ENCODE results near the gene RNF133. TPM values are rescaled to one million over a fixed set of nuclear protein-coding genes. Genes with fewer than 3 reads are reported as not detected.
A peak's percentile ranks its signal among the peaks of the same experiment; 100 is the strongest.

RNF133 gene, protein sequence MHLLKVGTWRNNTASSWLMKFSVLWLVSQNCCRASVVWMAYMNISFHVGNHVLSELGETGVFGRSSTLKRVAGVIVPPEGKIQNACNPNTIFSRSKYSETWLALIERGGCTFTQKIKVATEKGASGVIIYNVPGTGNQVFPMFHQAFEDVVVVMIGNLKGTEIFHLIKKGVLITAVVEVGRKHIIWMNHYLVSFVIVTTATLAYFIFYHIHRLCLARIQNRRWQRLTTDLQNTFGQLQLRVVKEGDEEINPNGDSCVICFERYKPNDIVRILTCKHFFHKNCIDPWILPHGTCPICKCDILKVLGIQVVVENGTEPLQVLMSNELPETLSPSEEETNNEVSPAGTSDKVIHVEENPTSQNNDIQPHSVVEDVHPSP
- 0.20 TPM for total RNA-seq (2021; ENCODE audit: unreplicated experiment)
- 0.05 TPM in 1 of 2 replicates, not detected in the other for polyA plus RNA-seq (2012)
- Bru-seq, nascent RNA = percentile 58 among the genes with signal in this experiment
- BruChase-seq, experiment 1, labeled RNA remaining after a 6-hour chase = percentile 31 among the genes with signal in this experiment
- percentile 43 among the genes with signal in this experiment for BruChase-seq, experiment 2, labeled RNA remaining after a 2-hour chase
- long read RNA-seq = 0 reads

- intact Hi-C loops (cut with micrococcal nuclease) = no loop called here
- H2AFZ ChIP-seq (ENCODE audit: low read depth, low read length, poor library complexity, severe bottlenecking) = no peak within 1 kb of the TSS
- no peaks in the 10 kb centered on the region for H3K27me3 ChIP-seq (ENCODE audit: insufficient read depth, low read length)
- H3K27ac ChIP-seq (ENCODE audit: low read depth, low read length) = no peak within 1 kb of the TSS
- no peak within 1 kb of the TSS for H3K4me3 ChIP-seq (replicated peaks in 1 of 2; ENCODE audit: low read depth in 1 of 2, low read length in 2 of 2)
- no peaks in the 10 kb centered on the region for H3K79me2 ChIP-seq (ENCODE audit: insufficient read depth, low read length)
- ATAC-seq = no peak
- H3K9me2 ChIP-seq (ENCODE audit: insufficient read depth) = no peaks in the 10 kb centered on the region
- TF ChIP-seq SIN3A (IDR thresholded peaks at IDR 0.05; ENCODE audit: low read depth) = no peak
- no peaks in the 10 kb centered on the region for H3K9me3 ChIP-seq (ENCODE audit: control insufficient read depth in 1 of 2, insufficient read depth in 1 of 2, low read depth in 1 of 2, low read length in 2 of 2)
- no peaks in the 10 kb centered on the region for H3K4me1 ChIP-seq (ENCODE audit: control insufficient read depth in 1 of 2, insufficient read depth in 2 of 2, low read length in 2 of 2)
- no peak for DNase-seq (ENCODE audit: low read depth, low spot score)
- no peak within 1 kb of the TSS for H3K4me2 ChIP-seq (ENCODE audit: low read length)
- no peaks in the 10 kb centered on the region for H3K36me3 ChIP-seq (ENCODE audit: control insufficient read depth in 1 of 2, insufficient read depth in 2 of 2, low read length in 2 of 2)
- ChIA-PET CTCF (no interaction called here), RAD21 (ENCODE audit: low non-redundant PET in 1 of 2, low total read pairs in 2 of 2, uncharacterized antibody in 2 of 2, unreplicated experiment in 2 of 2) (no interaction called here), POLR2A (no interaction called here)
- no peaks in the 10 kb centered on the region for H4K20me1 ChIP-seq (ENCODE audit: insufficient read depth)
- no TSS peak for BruUV-seq (replicated peaks)
- H3K9ac ChIP-seq (ENCODE audit: low read length) = no peak within 1 kb of the TSS
These were observed at the start of gene RNF133 for GRCh38 chr7:122699017-122699416. RNF133 (minus strand) TSS chr7:122699117; CDS start chr7:122698918, 199 bp downstream.

- DNase-seq (ENCODE audit: low read depth, low spot score) (no peak), ATAC-seq (no peak)
- Histone ChIP-seq H3K4me1 (ENCODE audit: control insufficient read depth in 1 of 2, insufficient read depth in 2 of 2, low read length in 2 of 2) (no peaks in the 10 kb centered on the region), H3K36me3 (ENCODE audit: control insufficient read depth in 1 of 2, insufficient read depth in 2 of 2, low read length in 2 of 2) (no peaks in the 10 kb centered on the region), H2AFZ (ENCODE audit: low read depth, low read length, poor library complexity, severe bottlenecking) (no peak overlapping the region), H3K27me3 (ENCODE audit: insufficient read depth, low read length) (no peaks in the 10 kb centered on the region), H3K9me3 (ENCODE audit: control insufficient read depth in 1 of 2, insufficient read depth in 1 of 2, low read depth in 1 of 2, low read length in 2 of 2) (no peaks in the 10 kb centered on the region), H3K27ac (ENCODE audit: low read depth, low read length) (no peak overlapping the region), H3K4me3 (replicated peaks in 1 of 2; ENCODE audit: low read depth in 1 of 2, low read length in 2 of 2) (no peak overlapping the region), H4K20me1 (ENCODE audit: insufficient read depth) (no peaks in the 10 kb centered on the region), H3K9me2 (ENCODE audit: insufficient read depth) (no peaks in the 10 kb centered on the region), H3K79me2 (ENCODE audit: insufficient read depth, low read length) (no peaks in the 10 kb centered on the region), H3K9ac (ENCODE audit: low read length) (no peak overlapping the region), H3K4me2 (ENCODE audit: low read length) (no peak overlapping the region)
- TF ChIP-seq, protein P1, sequence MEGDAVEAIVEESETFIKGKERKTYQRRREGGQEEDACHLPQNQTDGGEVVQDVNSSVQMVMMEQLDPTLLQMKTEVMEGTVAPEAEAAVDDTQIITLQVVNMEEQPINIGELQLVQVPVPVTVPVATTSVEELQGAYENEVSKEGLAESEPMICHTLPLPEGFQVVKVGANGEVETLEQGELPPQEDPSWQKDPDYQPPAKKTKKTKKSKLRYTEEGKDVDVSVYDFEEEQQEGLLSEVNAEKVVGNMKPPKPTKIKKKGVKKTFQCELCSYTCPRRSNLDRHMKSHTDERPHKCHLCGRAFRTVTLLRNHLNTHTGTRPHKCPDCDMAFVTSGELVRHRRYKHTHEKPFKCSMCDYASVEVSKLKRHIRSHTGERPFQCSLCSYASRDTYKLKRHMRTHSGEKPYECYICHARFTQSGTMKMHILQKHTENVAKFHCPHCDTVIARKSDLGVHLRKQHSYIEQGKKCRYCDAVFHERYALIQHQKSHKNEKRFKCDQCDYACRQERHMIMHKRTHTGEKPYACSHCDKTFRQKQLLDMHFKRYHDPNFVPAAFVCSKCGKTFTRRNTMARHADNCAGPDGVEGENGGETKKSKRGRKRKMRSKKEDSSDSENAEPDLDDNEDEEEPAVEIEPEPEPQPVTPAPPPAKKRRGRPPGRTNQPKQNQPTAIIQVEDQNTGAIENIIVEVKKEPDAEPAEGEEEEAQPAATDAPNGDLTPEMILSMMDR (IDR thresholded peaks at IDR 0.05 in 2 of 3, conservative IDR thresholded peaks at IDR 0.05 in 1 of 3; ENCODE audit: borderline replicate concordance in 1 of 3, insufficient read depth in 1 of 3, low read depth in 2 of 3, low read length in 2 of 3) = no peak
- TF ChIP-seq SP1 (IDR thresholded peaks at IDR 0.05; ENCODE audit: low read depth) (no peak), POLR2A (IDR thresholded peaks at IDR 0.05; ENCODE audit: borderline replicate concordance, extremely low read depth, insufficient read depth, insufficient read length) (no peak), FOSL1 (IDR thresholded peaks at IDR 0.05; ENCODE audit: low read depth) (no peak), CBX3 (IDR thresholded peaks at IDR 0.05; ENCODE audit: low read depth) (no peak), EGR1 (IDR thresholded peaks at IDR 0.05; ENCODE audit: low read depth) (no peak), YY1 (IDR thresholded peaks at IDR 0.05; ENCODE audit: extremely low read depth, insufficient replicate concordance, low read depth, low read length) (no peak)
- RAD21 ChIA-PET (ENCODE audit: low non-redundant PET in 1 of 2, low total read pairs in 2 of 2, uncharacterized antibody in 2 of 2, unreplicated experiment in 2 of 2) = no interaction called here
- intact Hi-C loops (cut with micrococcal nuclease) = no loop called here
- POLR2A ChIA-PET = no interaction called here
- no TSS peak for BruUV-seq (replicated peaks)
- CTCF ChIA-PET = no interaction called here
These were observed 49.3 kb upstream of the RNF133 start for GRCh38 chr7:122748195-122748594.

Measured in HCT116 (cell line).